Fibroblast of mammary gland (primary cell): ENCODE data around the gene SPRR2F.
"Not testable (repeated sequence)": the region's sequence is repeated elsewhere in the genome, so short reads cannot be mapped to it uniquely, and the experiment has no call there.

Source experiments
- DNase-seq: peaks from one replicate; pipeline ENCODE4 v3.0.0-alpha.2; 2010; ENCODE audit warnings: low read depth
- H3K4me3 ChIP-seq: 2 replicates; pipeline ENCODE4 v1.5.1; 2011; ENCODE audit warnings: low read depth, mild to moderate bottlenecking, low read length, moderate library complexity; ENCODE audit not compliant: control insufficient read depth
- CTCF ChIP-seq: conservative IDR thresholded peaks from 2 replicates; pipeline ENCODE4 v1.5.1; 2011; ENCODE audit warnings: low read depth, low read length, inconsistent platforms; ENCODE audit not compliant: control insufficient read depth, insufficient read depth

Gene SPRR2F

DNA sequence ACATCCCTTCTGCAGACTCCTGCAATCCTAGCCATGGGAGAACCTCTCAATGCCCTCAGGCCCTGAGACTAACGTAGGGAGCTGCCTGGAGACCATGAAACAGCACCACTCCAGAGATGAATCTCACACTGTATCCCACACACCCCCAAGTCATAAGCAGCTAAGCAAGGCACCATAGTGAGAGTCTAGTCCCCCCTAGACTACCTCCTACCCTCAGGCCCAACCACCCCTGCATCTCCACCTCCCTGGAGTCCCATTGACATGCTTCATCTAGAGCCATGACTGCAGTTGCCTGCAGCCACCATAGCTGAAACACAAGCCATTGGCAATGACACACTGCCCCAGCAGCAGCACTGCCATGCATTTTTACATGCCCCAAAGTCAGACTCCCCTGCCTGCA is 20.0 kb upstream of the SPRR2F start:
- DNase-seq, result no peak
- TF ChIP-seq CTCF, result no peak
- no peak overlapping the region for H3K4me3 ChIP-seq

DNA sequence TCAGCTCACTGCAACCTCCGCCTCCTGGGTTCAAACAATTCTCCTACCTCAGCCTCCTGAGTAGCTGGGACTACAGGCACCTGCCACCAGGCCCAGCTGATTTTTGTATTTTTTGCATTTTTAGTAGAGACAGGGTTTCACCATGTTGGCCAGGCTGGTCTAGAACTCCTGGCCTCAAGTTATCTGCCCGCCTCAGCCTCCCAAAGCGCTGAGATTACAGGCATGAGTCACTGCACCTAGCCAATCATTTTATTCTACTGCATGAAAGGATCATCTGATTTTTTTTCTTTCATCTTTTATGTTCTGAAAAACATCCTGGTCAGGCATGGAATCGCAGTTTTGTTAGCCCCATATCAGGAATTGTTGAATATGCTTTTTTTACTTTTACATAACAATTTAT is 15.4 kb upstream of the SPRR2F start:
- not testable (repeated sequence) for H3K4me3 ChIP-seq

GRCh38 chr1:153127296-153127695 is 14.0 kb upstream of the SPRR2F start:
- no peak for DNase-seq
- no peak for TF ChIP-seq CTCF
- H3K4me3 ChIP-seq, result no peak overlapping the region

More for the DNA sequence above, 15.4 kb upstream of the SPRR2F start:
- DNase-seq, result not testable (repeated sequence)

- no peak for TF ChIP-seq CTCF
- no peak for DNase-seq
- no peak overlapping the region for H3K4me3 ChIP-seq
Observed at GRCh38 chr1:153125536-153125935, 12.2 kb upstream of the SPRR2F start.

DNA sequence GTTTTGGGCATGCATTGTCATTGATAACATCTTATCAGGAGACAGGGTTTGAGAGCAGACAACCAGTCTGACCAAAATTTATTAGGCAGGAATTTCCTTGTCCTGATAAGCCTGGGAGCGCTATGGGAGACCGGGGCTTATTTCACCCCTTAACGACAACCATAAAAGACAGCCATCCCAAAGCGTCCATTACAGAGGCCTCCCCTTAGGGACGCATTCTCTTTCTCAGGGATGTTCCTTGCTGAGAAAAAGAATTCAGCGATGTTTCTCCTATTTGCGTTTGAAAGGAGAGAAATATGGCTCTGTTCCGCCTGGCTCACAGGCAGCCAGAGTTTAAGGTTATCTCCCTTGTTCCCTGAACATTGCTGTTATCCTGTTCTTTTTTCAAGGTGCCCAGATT is 10.5 kb upstream of the SPRR2F start:
- not testable (repeated sequence) for DNase-seq, H3K4me3 ChIP-seq

DNA sequence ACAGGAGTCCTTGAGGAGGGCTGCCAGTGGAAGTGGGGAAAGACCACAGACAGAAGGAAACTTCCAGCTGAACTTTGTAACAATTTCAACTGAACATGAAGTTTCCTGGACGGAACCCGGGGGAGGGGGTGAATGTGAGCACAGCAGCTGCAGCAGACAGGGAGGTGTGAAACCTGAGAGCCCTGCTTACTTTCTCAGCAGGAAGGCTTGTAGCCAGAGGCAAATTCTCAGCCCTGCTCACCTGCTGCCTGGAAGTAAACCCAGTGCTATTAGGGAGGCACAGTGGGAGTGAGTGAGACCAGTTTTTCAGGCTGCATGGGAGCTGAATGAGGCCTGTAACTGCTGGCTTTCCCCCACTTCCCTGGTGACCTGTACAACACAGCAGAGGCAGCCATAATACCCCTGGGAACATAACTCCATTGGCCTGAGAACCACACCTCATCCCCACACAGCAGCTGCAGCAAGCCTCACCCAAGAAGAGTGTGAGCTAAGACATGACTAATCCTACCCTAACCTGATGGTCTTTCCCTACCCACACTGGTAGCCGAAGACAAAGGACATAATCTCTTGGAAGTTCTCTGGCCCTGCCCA is 9.6 kb upstream of the SPRR2F start:
- no peak overlapping the region for H3K4me3 ChIP-seq
- TF ChIP-seq CTCF, result no peak
- DNase-seq, result no peak

- TF ChIP-seq CTCF, result no peak
- no peak for DNase-seq
- no peak overlapping the region for H3K4me3 ChIP-seq
Observed at GRCh38 chr1:153120945-153121344, 7.6 kb upstream of the SPRR2F start.

GRCh38 chr1:153119491-153119971 is 6.2 kb upstream of the SPRR2F start:
- no peak for TF ChIP-seq CTCF
- no peak for DNase-seq
- H3K4me3 ChIP-seq, result no peak overlapping the region

- not testable (repeated sequence) for DNase-seq, H3K4me3 ChIP-seq
Observed at GRCh38 chr1:153115264-153115663, 1.9 kb upstream of the SPRR2F start.

DNA sequence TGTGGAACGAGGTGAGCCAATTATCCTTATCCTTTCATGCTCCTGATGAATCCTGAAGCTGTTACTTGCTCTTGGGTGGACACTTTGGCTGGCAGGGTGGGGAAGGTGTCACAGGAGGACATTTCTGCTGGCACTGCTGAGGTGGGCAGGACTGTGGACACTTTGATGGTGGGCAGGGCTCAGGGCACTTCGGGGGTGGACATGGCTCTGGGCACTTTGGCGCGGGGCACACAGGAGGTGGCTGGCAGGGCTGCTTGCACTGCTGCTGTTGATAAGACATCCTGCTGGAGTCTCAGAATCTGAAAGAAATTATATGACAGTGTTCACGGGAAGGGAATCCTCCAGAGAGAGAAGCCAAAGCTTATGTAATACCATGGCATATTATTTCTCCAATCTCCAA is 862 bp downstream of the SPRR2F start:
- not testable (repeated sequence) for DNase-seq

More for the DNA sequence above, 862 bp downstream of the SPRR2F start:
- H3K4me3 ChIP-seq, result not testable (repeated sequence)
